Epithelial cell of esophagus (primary cell): ENCODE data around the gene MTMR6.

ENCODE experiments used
- DNase-seq: peaks from one replicate; pipeline ENCODE4 v3.0.0; 2010; ENCODE audit warnings: low read depth
- H3K4me3 ChIP-seq: 2 replicates; pipeline ENCODE4 v1.5.1; 2011; ENCODE audit warnings: mild to moderate bottlenecking, low read length, control low read depth
- CTCF ChIP-seq: IDR thresholded peaks from 2 replicates; pipeline ENCODE4 v1.5.1; 2011; ENCODE audit warnings: low read depth, mild to moderate bottlenecking, low read length, control low read depth, inconsistent platforms; ENCODE audit not compliant: insufficient read depth; ENCODE audit errors: missing control alignments

MTMR6 gene

GRCh38 chr13:25295228-25295627, 7.9 kb upstream of the MTMR6 start:
- DNase-seq: peak; percentile 24
- H3K4me3 ChIP-seq: no peak overlapping the region
- TF ChIP-seq CTCF: no peak

- no peak overlapping the region for H3K4me3 ChIP-seq
- TF ChIP-seq CTCF: no peak
- peak; percentile 10 for DNase-seq
Observed at GRCh38 chr13:25292301-25292700, 5.0 kb upstream of the MTMR6 start.

DNA sequence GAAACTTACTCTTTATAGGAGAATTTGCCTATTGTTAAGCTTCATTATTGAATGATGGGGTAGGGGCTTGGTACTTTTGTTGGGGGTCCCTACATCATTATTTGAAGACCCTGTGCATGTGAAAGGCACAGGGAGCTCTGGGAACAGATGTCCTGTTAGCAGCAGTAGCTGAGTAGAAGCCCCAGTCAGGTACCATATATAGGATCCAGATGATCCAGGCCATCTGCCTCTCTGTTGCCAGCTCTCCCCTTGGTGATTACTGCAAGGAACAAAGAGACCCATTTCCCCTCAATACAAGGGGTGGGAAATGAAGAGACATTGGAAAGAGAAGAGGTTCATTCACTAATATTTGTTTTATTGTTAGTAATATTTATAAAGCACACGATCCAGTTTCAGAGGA, 4.4 kb upstream of the MTMR6 start:
- no peak for TF ChIP-seq CTCF

DNA sequence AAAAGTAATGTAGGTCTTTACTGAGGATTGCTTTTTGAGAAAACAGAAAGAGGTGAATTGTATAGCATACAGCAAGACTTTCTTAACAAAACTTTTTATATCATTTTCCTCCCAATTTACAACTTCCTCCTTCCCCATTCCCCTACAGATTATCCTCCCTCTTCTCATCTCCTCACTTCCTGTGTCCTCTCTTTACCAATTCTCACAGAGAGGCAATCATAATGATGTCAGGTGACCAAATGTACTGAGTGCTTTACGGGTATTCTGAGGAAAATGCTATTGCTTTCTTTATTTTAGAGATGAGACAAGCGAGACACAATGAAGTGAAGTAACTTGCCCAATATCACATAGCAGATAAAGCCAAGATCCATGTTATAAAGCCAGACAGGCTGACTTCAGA, 1.7 kb upstream of the MTMR6 start:
- DNase-seq: no peak
- TF ChIP-seq CTCF: no peak
- H3K4me3 ChIP-seq: no peak overlapping the region

More for the DNA sequence above, 4.4 kb upstream of the MTMR6 start:
- H3K4me3 ChIP-seq: no peak overlapping the region
- no peak for DNase-seq

DNA sequence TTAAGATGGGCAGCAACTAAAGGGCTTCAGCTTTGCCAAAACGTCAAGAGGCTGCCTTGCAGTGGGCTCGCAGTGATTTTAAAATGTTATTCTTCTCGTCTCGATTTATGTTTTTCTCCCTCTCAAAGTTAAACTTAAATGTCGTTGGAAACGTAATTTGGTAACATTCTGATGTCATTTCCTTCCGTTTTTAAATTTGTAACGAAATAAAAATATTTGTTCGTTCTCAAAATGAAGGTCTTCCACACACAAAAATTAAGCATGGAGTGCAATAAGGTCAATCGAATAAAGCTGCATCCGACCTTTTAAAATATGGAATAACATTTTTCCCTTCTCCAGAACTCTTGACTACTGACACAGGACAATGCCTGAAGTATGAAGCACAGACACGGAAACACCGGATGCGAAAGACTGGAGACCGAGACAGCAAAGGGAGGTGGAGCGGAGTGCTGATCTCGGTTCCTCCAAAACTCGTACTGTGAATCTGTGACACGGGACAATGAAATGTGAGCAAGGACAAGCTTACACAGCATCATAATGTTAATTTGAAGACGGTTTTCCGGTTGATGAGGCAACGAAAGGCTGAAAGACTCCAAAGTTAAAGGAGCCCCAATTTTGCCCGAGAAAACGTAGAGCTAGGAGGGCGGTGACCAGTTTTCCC, 850 bp downstream of the MTMR6 start:
- H3K4me3 ChIP-seq: peak overlapping the region; percentile 57
- DNase-seq: peak; percentile 61
- TF ChIP-seq CTCF: no peak

- no peak for DNase-seq
- TF ChIP-seq CTCF: no peak
Observed at GRCh38 chr13:25281935-25282332, 5.4 kb downstream of the MTMR6 start.

More at GRCh38 chr13:25281935-25282332, 5.4 kb downstream of the MTMR6 start:
- no peak overlapping the region for H3K4me3 ChIP-seq
